Activated CD4-positive, alpha-beta memory T cell treated with anti-CD3 and anti-CD28 coated beads, Interleukin-2, amount 10 ng/mL, durations not matched to agents 7 days and 5 days (primary cell): ENCODE results near the gene SMYD3. TPM values are rescaled to one million over a fixed set of nuclear protein-coding genes. Genes with fewer than 3 reads are reported as not detected.

Experiments
- CTCF ChIA-PET: fragments of 350-600 bp; sonication (Branson Sonifier 250); formaldehyde crosslinking; loops from one replicate; lab custom pipeline; 2021; ENCODE audit warnings: antibody characterized with exemption, inconsistent platforms; lab: Charles Lee
- POLR2A ChIA-PET: fragments of 350-600 bp; sonication (Branson Sonifier 250); formaldehyde crosslinking; loops from one replicate; lab custom pipeline; 2021; ENCODE audit warnings: antibody characterized with exemption; lab: Charles Lee
- DNase-seq: peaks from one replicate; pipeline ENCODE4 v3.0.0-alpha.2; 2020
- H3K27ac Mint-ChIP-seq: one replicate; pipeline ENCODE4 v1.8.0; 2021; ENCODE audit warnings: mild to moderate bottlenecking, mixed read lengths
- H3K27me3 Mint-ChIP-seq: one replicate; pipeline ENCODE4 v1.8.0; 2021; ENCODE audit warnings: mixed read lengths
- H3K36me3 Mint-ChIP-seq: one replicate; pipeline ENCODE4 v1.8.0; 2021; ENCODE audit warnings: low read depth, mixed read lengths
- H3K4me1 Mint-ChIP-seq: one replicate; pipeline ENCODE4 v1.8.0; 2021; ENCODE audit warnings: mixed read lengths
- H3K4me3 Mint-ChIP-seq: one replicate; pipeline ENCODE4 v1.8.0; 2021; ENCODE audit warnings: mild to moderate bottlenecking, mixed read lengths
- H3K9me3 Mint-ChIP-seq: one replicate; pipeline ENCODE4 v1.8.0; 2021; ENCODE audit warnings: mixed read lengths
- total RNA-seq, 2 experiments: library from RNA; stranded (reverse); gene quantifications; one replicate each; pipeline ENCODE4 v1.2.3, GENCODE V29; 2021

SMYD3 gene
- total RNA-seq, 2 experiments from 2014 or later, result 15.5 to 18.7 TPM

GRCh38 chr1:245810789-245811337, 696.2 kb downstream of the SMYD3 start:
- Mint-ChIP-seq H3K27me3 (no peaks in the 10 kb centered on the region), H3K36me3 (no peaks in the 10 kb centered on the region), H3K4me3 (no peak overlapping the region), H3K9me3 (peaks cover 3% of the 10 kb centered on the region), H3K4me1 (peaks cover 7% of the 10 kb centered on the region), H3K27ac (no peak overlapping the region)
- DNase-seq, result no peak
- CTCF ChIA-PET, result interaction anchor here (0.6 kb wide), 1 partner anchor 551 kb away, joined by 8 read pairs; no protein-coding TSS in a partner anchor
- POLR2A ChIA-PET, result no interaction called here

- no peak for DNase-seq
- H3K36me3 Mint-ChIP-seq, result no peaks in the 10 kb centered on the region
- POLR2A ChIA-PET, result no interaction called here
- H3K4me1 Mint-ChIP-seq, result peaks cover 7% of the 10 kb centered on the region
- no peak overlapping the region for H3K4me3 Mint-ChIP-seq
- CTCF ChIA-PET, result no interaction called here
- no peaks in the 10 kb centered on the region for H3K27me3 Mint-ChIP-seq
- no peak overlapping the region for H3K27ac Mint-ChIP-seq
- peaks cover 3% of the 10 kb centered on the region for H3K9me3 Mint-ChIP-seq
Observed at GRCh38 chr1:245810181-245810769, 696.8 kb downstream of the SMYD3 start.

DNA sequence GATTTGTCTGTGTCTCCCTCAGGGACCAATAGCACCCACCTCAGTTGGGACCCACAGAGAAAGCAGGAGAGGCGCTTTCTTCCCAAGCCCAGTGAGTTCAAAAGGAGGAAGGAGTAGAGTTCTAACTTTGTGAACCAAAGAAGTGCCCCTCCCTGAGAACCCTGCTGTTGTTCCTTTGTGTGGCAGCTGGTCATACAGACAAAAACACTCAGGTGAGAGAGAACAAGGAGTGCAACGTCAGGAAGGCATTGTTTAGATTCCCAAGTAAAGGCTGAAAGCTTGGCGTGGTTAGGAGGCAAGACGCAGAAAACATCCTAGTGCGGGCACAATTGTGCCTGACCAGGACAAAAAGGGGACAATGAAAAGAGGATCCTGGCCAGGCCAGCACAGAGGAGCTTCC, 697.7 kb downstream of the SMYD3 start:
- CTCF ChIA-PET, result no interaction called here
- no peak overlapping the region for H3K4me3 Mint-ChIP-seq

GRCh38 chr1:245807954-245808719, 698.9 kb downstream of the SMYD3 start:
- no peaks in the 10 kb centered on the region for H3K27me3 Mint-ChIP-seq
- DNase-seq, result no peak
- no peak overlapping the region for H3K4me3 Mint-ChIP-seq
- no peaks in the 10 kb centered on the region for H3K9me3 Mint-ChIP-seq
- H3K36me3 Mint-ChIP-seq, result no peaks in the 10 kb centered on the region
- no peak overlapping the region for H3K27ac Mint-ChIP-seq
- POLR2A ChIA-PET, result no interaction called here
- CTCF ChIA-PET, result no interaction called here
- H3K4me1 Mint-ChIP-seq, result peaks cover 7% of the 10 kb centered on the region

More for the DNA sequence above, 697.7 kb downstream of the SMYD3 start:
- no peak overlapping the region for H3K27ac Mint-ChIP-seq
- no peaks in the 10 kb centered on the region for H3K36me3 Mint-ChIP-seq
- H3K27me3 Mint-ChIP-seq, result no peaks in the 10 kb centered on the region
- no peaks in the 10 kb centered on the region for H3K9me3 Mint-ChIP-seq
- no peak for DNase-seq
- H3K4me1 Mint-ChIP-seq, result peaks cover 7% of the 10 kb centered on the region
- POLR2A ChIA-PET, result no interaction called here

DNA sequence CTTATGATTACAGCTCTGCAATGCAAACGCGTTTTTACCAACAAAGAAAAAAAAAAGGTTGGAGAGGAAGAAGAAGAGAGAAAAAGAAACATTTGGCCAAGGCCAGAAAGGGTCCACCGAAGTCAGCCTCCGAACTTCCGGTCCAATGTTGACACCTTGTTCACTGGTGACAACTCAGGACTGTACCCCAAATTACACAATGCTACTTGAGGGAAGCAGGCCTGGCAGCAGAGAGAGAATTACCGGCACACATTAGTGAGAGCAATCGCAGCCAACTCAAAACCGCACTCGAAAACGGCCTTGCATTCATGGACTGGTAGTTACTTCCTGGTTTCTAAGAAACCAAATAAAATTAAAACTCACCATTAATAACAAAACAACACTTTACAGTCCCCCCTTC, 699.8 kb downstream of the SMYD3 start:
- Mint-ChIP-seq H3K27me3 (no peaks in the 10 kb centered on the region), H3K4me3 (no peak overlapping the region), H3K4me1 (peaks cover 7% of the 10 kb centered on the region), H3K36me3 (no peaks in the 10 kb centered on the region), H3K9me3 (no peaks in the 10 kb centered on the region), H3K27ac (no peak overlapping the region)
- no peak for DNase-seq
- POLR2A ChIA-PET, result no interaction called here
- CTCF ChIA-PET, result no interaction called here

- ChIA-PET POLR2A (interaction anchor here (0.6 kb wide), 1 partner anchor 870 kb away, joined by 3 read pairs; no protein-coding TSS in a partner anchor), CTCF (no interaction called here)
- Mint-ChIP-seq H3K9me3 (no peaks in the 10 kb centered on the region), H3K4me1 (peaks cover 7% of the 10 kb centered on the region), H3K27me3 (no peaks in the 10 kb centered on the region), H3K4me3 (no peak overlapping the region), H3K36me3 (no peaks in the 10 kb centered on the region), H3K27ac (no peak overlapping the region)
- DNase-seq, result no peak
Observed at GRCh38 chr1:245805532-245805931, 701.5 kb downstream of the SMYD3 start.

- no peak for DNase-seq
- ChIA-PET POLR2A (interaction anchor here (0.6 kb wide), 1 partner anchor 871 kb away, joined by 3 read pairs; no protein-coding TSS in a partner anchor), CTCF (no interaction called here)
- no peaks in the 10 kb centered on the region for H3K27me3 Mint-ChIP-seq
- no peak overlapping the region for H3K4me3 Mint-ChIP-seq
- H3K36me3 Mint-ChIP-seq, result no peaks in the 10 kb centered on the region
- no peak overlapping the region for H3K27ac Mint-ChIP-seq
- peaks cover 7% of the 10 kb centered on the region for H3K4me1 Mint-ChIP-seq
- no peaks in the 10 kb centered on the region for H3K9me3 Mint-ChIP-seq
Observed at GRCh38 chr1:245804696-245805095, 702.4 kb downstream of the SMYD3 start.

DNA sequence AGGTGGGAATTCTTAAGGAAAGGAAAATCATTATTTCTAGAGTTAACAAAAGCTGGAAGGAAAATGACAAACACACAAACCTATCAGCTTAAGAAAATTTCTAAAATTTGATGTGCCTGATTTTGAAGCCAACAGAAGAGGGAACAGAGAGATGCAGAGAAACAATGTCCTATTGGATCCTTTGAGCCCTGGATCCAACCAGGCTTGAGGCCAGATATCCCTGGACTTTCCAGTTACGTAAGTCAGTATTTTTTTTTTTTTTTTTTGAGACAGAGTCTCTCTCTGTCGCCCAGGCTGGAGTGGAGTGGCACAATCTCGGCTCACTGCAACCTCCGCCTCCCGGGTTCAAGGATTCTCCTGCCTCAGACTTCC, 703.4 kb downstream of the SMYD3 start:
- CTCF ChIA-PET, result interaction anchor here (1.2 kb wide), 1 partner anchor 10 kb away, joined by 3 read pairs; no protein-coding TSS in a partner anchor
- H3K9me3 Mint-ChIP-seq, result no peaks in the 10 kb centered on the region
- DNase-seq, result no peak
- H3K4me1 Mint-ChIP-seq, result peaks cover 7% of the 10 kb centered on the region
- POLR2A ChIA-PET, result no interaction called here
- no peaks in the 10 kb centered on the region for H3K27me3 Mint-ChIP-seq
- no peaks in the 10 kb centered on the region for H3K36me3 Mint-ChIP-seq
- H3K27ac Mint-ChIP-seq, result no peak overlapping the region
- H3K4me3 Mint-ChIP-seq, result no peak overlapping the region

DNA sequence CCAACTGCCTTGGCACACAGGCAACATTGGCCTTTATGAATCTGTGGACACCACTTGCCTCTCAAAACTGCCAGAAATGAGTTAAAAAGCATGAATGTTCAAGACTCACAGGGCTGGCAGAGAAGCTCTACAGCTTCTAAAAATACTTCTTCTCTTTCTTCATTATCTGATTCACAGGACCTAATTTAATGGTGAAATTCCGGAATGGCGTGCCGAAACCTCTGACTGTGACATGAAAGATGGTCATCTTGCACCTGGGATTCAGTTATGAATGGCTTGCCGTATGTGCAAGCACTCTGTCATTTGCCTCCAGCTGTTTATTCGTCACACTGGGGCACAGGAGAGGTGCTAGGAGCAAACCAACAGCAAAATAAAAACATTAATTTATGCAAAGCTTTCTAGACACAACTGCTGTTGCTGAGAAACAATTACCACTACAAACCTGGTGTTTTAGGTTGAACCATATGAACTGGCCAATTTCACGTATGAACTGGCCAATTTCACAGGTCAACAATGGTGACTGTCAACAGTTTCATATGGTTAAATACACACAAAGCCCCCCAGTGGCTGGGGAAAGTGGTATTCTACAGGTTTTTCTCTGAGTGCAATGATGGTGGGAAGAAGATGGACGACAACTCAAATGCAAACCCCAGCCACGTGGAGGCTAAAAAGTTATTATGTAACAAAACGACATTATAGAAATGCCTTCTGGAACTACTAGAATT, 704.0 kb downstream of the SMYD3 start:
- Mint-ChIP-seq H3K36me3 (no peaks in the 10 kb centered on the region), H3K4me3 (no peak overlapping the region), H3K9me3 (no peaks in the 10 kb centered on the region), H3K27ac (no peak overlapping the region), H3K27me3 (no peaks in the 10 kb centered on the region), H3K4me1 (peaks cover 4% of the 10 kb centered on the region)
- ChIA-PET POLR2A (no interaction called here), CTCF (interaction anchor here (0.7 to 1.2 kb wide), 2 partner anchors 10 to 208 kb away, joined by 3 read pairs; no protein-coding TSS in a partner anchor)
- DNase-seq, result no peak

DNA sequence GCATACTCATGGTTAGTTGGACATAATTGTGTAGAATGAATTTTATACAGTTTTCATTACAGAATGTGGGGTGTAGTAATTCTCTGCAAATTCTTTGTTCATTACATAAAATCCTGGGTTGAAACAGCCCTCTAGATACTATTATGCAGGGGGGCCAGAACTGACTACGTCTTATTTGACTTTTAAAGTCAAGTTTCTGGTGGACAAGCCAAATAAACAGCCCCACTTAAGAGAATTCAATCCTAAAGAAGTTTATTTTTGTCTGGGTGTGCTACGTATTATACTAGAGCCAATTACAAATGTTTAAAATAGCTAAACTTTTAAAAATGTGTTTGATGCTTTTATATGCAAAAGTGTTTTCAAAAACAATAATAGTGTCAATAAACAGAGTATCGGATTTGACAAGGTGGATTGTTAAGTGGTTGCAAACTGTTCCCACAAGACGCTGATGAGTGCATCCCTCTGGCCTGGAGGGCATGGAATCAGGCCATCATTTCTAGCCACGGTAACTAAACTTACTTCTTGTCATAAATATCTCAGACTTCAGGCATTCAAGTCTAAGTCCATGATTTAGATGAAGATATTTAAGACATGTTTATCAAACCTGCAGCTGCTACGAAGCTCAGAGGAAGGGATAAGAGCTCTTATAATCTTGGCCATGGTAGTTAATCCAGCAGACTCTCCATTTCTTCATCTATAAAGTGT, 706.0 kb downstream of the SMYD3 start:
- no peak overlapping the region for H3K4me3 Mint-ChIP-seq
- ChIA-PET POLR2A (no interaction called here), CTCF (interaction anchor here (0.9 kb wide), 1 partner anchor 202 kb away, joined by 3 read pairs; no protein-coding TSS in a partner anchor)
- no peak overlapping the region for H3K27ac Mint-ChIP-seq
- H3K27me3 Mint-ChIP-seq, result no peaks in the 10 kb centered on the region
- no peaks in the 10 kb centered on the region for H3K36me3 Mint-ChIP-seq
- DNase-seq, result no peak
- no peaks in the 10 kb centered on the region for H3K9me3 Mint-ChIP-seq
- H3K4me1 Mint-ChIP-seq, result no peaks in the 10 kb centered on the region

GRCh38 chr1:245798349-245798711, 708.7 kb downstream of the SMYD3 start:
- Mint-ChIP-seq H3K27me3 (no peaks in the 10 kb centered on the region), H3K9me3 (no peaks in the 10 kb centered on the region), H3K4me3 (no peak overlapping the region), H3K36me3 (no peaks in the 10 kb centered on the region), H3K4me1 (no peaks in the 10 kb centered on the region), H3K27ac (no peak overlapping the region)
- POLR2A ChIA-PET, result no interaction called here
- CTCF ChIA-PET, result interaction anchor here (0.7 to 1.3 kb wide), 2 partner anchors 14 to 272 kb away, joined by 3 read pairs; no protein-coding TSS in a partner anchor
- DNase-seq, result no peak

DNA sequence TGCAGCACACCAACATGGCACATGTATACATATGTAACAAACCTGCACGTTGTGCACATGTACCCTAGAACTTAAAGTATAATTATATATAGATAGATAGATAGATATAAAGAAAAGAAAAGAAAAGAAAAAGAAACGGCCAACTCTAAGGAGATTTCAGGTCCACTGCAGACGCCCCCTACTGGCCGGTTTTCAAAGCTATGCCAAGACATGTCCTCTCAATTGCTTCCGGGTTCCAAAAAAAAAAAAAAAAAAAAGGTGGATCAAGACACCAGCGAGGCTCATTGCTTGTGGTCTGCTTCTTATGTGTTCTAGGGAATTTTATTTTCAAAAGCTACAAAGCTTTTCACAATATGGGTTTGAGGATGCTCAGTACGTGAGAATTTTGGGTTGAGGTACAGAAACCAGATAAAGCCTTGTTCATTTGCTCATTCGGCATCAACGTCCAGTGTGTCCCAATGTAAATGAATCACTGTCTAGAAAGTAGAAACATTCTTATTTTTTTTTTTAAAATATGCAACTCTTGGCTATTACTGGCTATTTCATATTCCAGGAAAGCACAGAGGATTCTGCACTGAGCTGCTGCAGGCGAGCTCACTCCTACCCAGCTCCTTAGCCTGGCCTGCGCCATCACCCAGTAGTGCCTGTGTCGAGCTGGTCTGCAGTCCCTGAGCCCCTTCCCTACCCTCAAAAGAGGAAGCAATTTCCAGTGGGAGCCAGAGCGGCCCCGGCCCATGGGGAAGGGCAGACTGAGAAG, 709.3 kb downstream of the SMYD3 start:
- no peak for DNase-seq
- H3K27ac Mint-ChIP-seq, result no peak overlapping the region
- H3K27me3 Mint-ChIP-seq, result no peaks in the 10 kb centered on the region
- no peaks in the 10 kb centered on the region for H3K9me3 Mint-ChIP-seq
- POLR2A ChIA-PET, result no interaction called here
- no peak overlapping the region for H3K4me3 Mint-ChIP-seq
- CTCF ChIA-PET, result interaction anchor here (0.6 to 1.3 kb wide), 4 partner anchors 13 to 645 kb away, joined by 3 to 5 read pairs (median 4); no protein-coding TSS in a partner anchor
- no peaks in the 10 kb centered on the region for H3K4me1 Mint-ChIP-seq
- H3K36me3 Mint-ChIP-seq, result no peaks in the 10 kb centered on the region
